SK-N-SH treated with all-trans-retinoic acid at 6 μM for 48 hours (cell line): ENCODE measurements around the gene PLGRKT.

ENCODE experiments used
- ARNTL ChIP-seq: fragments of 450-650 bp; formaldehyde crosslinking; IDR thresholded peaks from 2 replicates; pipeline ENCODE4 v1.5.0; 2020; ENCODE audit warnings: low read depth, mild to moderate bottlenecking, moderate library complexity, borderline replicate concordance
- CSDC2 ChIP-seq: fragments of 250-450 bp; sonication (Bioruptor Pico); IDR thresholded peaks from 2 replicates; pipeline ENCODE4 v1.5.0; 2020; ENCODE audit warnings: mild to moderate bottlenecking, moderate library complexity
- ESRRG ChIP-seq: fragments of 250-450 bp; sonication (Bioruptor Pico); IDR thresholded peaks from 2 replicates; pipeline ENCODE4 v1.6.1; 2021; ENCODE audit warnings: mild to moderate bottlenecking
- PPARA ChIP-seq: fragments of 250-450 bp; sonication (Bioruptor Pico); IDR thresholded peaks from 2 replicates; pipeline ENCODE4 v1.5.0; 2020; ENCODE audit warnings: mild to moderate bottlenecking, borderline replicate concordance
- SNAI2 ChIP-seq: fragments of 250-450 bp; sonication (Bioruptor Pico); IDR thresholded peaks from 2 replicates; pipeline ENCODE4 v1.5.0; 2020; ENCODE audit warnings: mild to moderate bottlenecking, moderate library complexity
- ZFP3 ChIP-seq: fragments of 250-450 bp; sonication (Bioruptor Pico); IDR thresholded peaks from 2 replicates; pipeline ENCODE4 v1.5.0; 2020; ENCODE audit warnings: mild to moderate bottlenecking, moderate library complexity
- ZFP30 ChIP-seq: fragments of 450-650 bp; formaldehyde crosslinking; IDR thresholded peaks from 2 replicates; pipeline ENCODE4 v1.5.0; 2022; ENCODE audit warnings: mild to moderate bottlenecking, moderate library complexity
- ZNF565 ChIP-seq: fragments of 450-650 bp; formaldehyde crosslinking; conservative IDR thresholded peaks from 2 replicates; pipeline ENCODE4 v1.5.0; 2020; ENCODE audit warnings: low read depth, mild to moderate bottlenecking, moderate library complexity
- ZNF70 ChIP-seq: fragments of 450-650 bp; formaldehyde crosslinking; IDR thresholded peaks from 2 replicates; pipeline ENCODE4 v1.5.0; 2020; ENCODE audit warnings: mild to moderate bottlenecking, moderate library complexity
- TF ChIP-seq, protein P1 (sequence below): fragments of 250-450 bp; sonication (Bioruptor Pico); IDR thresholded peaks from 2 replicates; pipeline ENCODE4 v1.8.0; 2020; ENCODE audit warnings: mild to moderate bottlenecking, moderate library complexity, borderline replicate concordance
- TF ChIP-seq, protein P2 (sequence below): fragments of 250-450 bp; sonication (Bioruptor Pico); IDR thresholded peaks from 2 replicates; pipeline ENCODE4 v1.5.0; 2020; ENCODE audit warnings: mild to moderate bottlenecking, moderate library complexity
- TF ChIP-seq, protein P3 (sequence below): fragments of 250-450 bp; sonication (Bioruptor Pico); IDR thresholded peaks from 2 replicates; pipeline ENCODE4 v1.5.1; 2020; ENCODE audit warnings: low read depth, mild to moderate bottlenecking, moderate library complexity
- TF ChIP-seq, protein P4 (sequence below): fragments of 250-450 bp; sonication (Bioruptor Pico); IDR thresholded peaks from 2 replicates; pipeline ENCODE4 v1.8.0; 2021; ENCODE audit warnings: low read depth, mild to moderate bottlenecking, moderate library complexity, borderline replicate concordance

DNA sequence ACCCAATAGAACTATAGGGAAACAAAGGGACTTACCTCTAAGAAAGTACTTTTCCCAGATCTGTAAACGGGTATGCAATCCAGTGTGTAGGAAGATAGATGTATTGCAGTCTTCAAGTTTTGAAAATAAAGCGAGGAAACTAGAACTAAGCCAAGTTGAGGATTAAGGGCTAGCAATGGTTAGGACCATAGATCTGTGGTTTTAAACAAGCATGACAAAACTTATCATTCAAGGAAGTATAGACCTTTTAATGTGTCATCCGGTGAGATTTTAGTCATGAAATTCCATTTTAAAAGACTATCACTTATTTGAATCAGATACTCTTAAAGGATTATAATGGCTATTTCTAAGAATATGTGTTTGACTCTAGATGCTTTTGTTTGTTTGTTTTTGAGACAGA is 33.1 kb upstream of the PLGRKT start:
- TF ChIP-seq SNAI2 (CRISPR knock-in tag), result no peak
- no peak for TF ChIP-seq ZFP3 (CRISPR knock-in tag)
- TF ChIP-seq ESRRG (CRISPR knock-in tag), result no peak
- TF ChIP-seq PPARA (CRISPR knock-in tag), result no peak
- TF ChIP-seq, protein P1, sequence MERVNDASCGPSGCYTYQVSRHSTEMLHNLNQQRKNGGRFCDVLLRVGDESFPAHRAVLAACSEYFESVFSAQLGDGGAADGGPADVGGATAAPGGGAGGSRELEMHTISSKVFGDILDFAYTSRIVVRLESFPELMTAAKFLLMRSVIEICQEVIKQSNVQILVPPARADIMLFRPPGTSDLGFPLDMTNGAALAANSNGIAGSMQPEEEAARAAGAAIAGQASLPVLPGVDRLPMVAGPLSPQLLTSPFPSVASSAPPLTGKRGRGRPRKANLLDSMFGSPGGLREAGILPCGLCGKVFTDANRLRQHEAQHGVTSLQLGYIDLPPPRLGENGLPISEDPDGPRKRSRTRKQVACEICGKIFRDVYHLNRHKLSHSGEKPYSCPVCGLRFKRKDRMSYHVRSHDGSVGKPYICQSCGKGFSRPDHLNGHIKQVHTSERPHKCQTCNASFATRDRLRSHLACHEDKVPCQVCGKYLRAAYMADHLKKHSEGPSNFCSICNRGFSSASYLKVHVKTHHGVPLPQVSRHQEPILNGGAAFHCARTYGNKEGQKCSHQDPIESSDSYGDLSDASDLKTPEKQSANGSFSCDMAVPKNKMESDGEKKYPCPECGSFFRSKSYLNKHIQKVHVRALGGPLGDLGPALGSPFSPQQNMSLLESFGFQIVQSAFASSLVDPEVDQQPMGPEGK (CRISPR knock-in tag), result no peak
- TF ChIP-seq ARNTL (CRISPR knock-in tag), result no peak
- TF ChIP-seq, protein P2, sequence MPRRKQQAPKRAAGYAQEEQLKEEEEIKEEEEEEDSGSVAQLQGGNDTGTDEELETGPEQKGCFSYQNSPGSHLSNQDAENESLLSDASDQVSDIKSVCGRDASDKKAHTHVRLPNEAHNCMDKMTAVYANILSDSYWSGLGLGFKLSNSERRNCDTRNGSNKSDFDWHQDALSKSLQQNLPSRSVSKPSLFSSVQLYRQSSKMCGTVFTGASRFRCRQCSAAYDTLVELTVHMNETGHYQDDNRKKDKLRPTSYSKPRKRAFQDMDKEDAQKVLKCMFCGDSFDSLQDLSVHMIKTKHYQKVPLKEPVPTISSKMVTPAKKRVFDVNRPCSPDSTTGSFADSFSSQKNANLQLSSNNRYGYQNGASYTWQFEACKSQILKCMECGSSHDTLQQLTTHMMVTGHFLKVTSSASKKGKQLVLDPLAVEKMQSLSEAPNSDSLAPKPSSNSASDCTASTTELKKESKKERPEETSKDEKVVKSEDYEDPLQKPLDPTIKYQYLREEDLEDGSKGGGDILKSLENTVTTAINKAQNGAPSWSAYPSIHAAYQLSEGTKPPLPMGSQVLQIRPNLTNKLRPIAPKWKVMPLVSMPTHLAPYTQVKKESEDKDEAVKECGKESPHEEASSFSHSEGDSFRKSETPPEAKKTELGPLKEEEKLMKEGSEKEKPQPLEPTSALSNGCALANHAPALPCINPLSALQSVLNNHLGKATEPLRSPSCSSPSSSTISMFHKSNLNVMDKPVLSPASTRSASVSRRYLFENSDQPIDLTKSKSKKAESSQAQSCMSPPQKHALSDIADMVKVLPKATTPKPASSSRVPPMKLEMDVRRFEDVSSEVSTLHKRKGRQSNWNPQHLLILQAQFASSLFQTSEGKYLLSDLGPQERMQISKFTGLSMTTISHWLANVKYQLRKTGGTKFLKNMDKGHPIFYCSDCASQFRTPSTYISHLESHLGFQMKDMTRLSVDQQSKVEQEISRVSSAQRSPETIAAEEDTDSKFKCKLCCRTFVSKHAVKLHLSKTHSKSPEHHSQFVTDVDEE, result no peak
- no peak for TF ChIP-seq ZFP30 (CRISPR knock-in tag)
- TF ChIP-seq, protein P3, sequence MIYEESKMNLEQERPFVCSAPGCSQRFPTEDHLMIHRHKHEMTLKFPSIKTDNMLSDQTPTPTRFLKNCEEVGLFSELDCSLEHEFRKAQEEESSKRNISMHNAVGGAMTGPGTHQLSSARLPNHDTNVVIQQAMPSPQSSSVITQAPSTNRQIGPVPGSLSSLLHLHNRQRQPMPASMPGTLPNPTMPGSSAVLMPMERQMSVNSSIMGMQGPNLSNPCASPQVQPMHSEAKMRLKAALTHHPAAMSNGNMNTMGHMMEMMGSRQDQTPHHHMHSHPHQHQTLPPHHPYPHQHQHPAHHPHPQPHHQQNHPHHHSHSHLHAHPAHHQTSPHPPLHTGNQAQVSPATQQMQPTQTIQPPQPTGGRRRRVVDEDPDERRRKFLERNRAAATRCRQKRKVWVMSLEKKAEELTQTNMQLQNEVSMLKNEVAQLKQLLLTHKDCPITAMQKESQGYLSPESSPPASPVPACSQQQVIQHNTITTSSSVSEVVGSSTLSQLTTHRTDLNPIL (CRISPR knock-in tag), result no peak
- TF ChIP-seq, protein P4, sequence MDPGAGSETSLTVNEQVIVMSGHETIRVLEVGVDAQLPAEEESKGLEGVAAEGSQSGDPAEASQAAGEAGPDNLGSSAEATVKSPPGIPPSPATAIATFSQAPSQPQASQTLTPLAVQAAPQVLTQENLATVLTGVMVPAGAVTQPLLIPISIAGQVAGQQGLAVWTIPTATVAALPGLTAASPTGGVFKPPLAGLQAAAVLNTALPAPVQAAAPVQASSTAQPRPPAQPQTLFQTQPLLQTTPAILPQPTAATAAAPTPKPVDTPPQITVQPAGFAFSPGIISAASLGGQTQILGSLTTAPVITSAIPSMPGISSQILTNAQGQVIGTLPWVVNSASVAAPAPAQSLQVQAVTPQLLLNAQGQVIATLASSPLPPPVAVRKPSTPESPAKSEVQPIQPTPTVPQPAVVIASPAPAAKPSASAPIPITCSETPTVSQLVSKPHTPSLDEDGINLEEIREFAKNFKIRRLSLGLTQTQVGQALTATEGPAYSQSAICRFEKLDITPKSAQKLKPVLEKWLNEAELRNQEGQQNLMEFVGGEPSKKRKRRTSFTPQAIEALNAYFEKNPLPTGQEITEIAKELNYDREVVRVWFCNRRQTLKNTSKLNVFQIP, result no peak
- no peak for TF ChIP-seq CSDC2 (CRISPR knock-in tag)
- no peak for TF ChIP-seq ZNF70 (CRISPR knock-in tag)
- TF ChIP-seq ZNF565 (CRISPR knock-in tag), result no peak
